ENCODE results near the gene AEN.
A peak's percentile ranks its signal among the peaks of the same experiment; 100 is the strongest.

Gene AEN

GRCh38 chr15:88658972-88659931 is 38.1 kb downstream of the AEN start:
- no peak for TF ChIP-seq CTCF (IDR thresholded peaks at IDR 0.05; ENCODE audit: poor library complexity, severe bottlenecking)
- Histone ChIP-seq H3K27ac (ENCODE audit: poor library complexity, severe bottlenecking) (peak overlapping the region; percentile 79), H3K4me1 (ENCODE audit: insufficient read depth, poor library complexity, severe bottlenecking) (peaks cover 23% of the 10 kb centered on the region), H3K36me3 (ENCODE audit: low read depth) (no peaks in the 10 kb centered on the region), H3K4me3 (ENCODE audit: severe bottlenecking) (no peak overlapping the region), H3K27me3 (ENCODE audit: insufficient read depth, poor library complexity, severe bottlenecking) (no peaks in the 10 kb centered on the region), H3K9me3 (ENCODE audit: severe bottlenecking) (no peaks in the 10 kb centered on the region)
- DNase-seq (ENCODE audit: low spot score) = peak; percentile 93
- ATAC-seq (ENCODE audit: low read depth) = peak; percentile 93

- no peak overlapping the region for H3K4me3 ChIP-seq (ENCODE audit: severe bottlenecking)
- no peak overlapping the region for H3K27ac ChIP-seq (ENCODE audit: poor library complexity, severe bottlenecking)
These were observed 40.0 kb downstream of the AEN start for GRCh38 chr15:88661041-88661700.

GRCh38 chr15:88661761-88662556 is 40.8 kb downstream of the AEN start:
- DNase-seq (ENCODE audit: low spot score) (peak; percentile 9), ATAC-seq (ENCODE audit: low read depth) (no peak)
- Histone ChIP-seq H3K27ac (ENCODE audit: poor library complexity, severe bottlenecking) (no peak overlapping the region), H3K27me3 (ENCODE audit: insufficient read depth, poor library complexity, severe bottlenecking) (no peaks in the 10 kb centered on the region), H3K4me1 (ENCODE audit: insufficient read depth, poor library complexity, severe bottlenecking) (peaks cover 23% of the 10 kb centered on the region), H3K4me3 (ENCODE audit: severe bottlenecking) (no peak overlapping the region), H3K9me3 (ENCODE audit: severe bottlenecking) (no peaks in the 10 kb centered on the region), H3K36me3 (ENCODE audit: low read depth) (no peaks in the 10 kb centered on the region)
- TF ChIP-seq CTCF (IDR thresholded peaks at IDR 0.05; ENCODE audit: poor library complexity, severe bottlenecking) = no peak

More at GRCh38 chr15:88661041-88661700, 40.0 kb downstream of the AEN start:
- no peak for TF ChIP-seq CTCF (IDR thresholded peaks at IDR 0.05; ENCODE audit: poor library complexity, severe bottlenecking)
- Histone ChIP-seq H3K36me3 (ENCODE audit: low read depth) (no peaks in the 10 kb centered on the region), H3K27me3 (ENCODE audit: insufficient read depth, poor library complexity, severe bottlenecking) (no peaks in the 10 kb centered on the region), H3K4me1 (ENCODE audit: insufficient read depth, poor library complexity, severe bottlenecking) (peaks cover 23% of the 10 kb centered on the region), H3K9me3 (ENCODE audit: severe bottlenecking) (no peaks in the 10 kb centered on the region)
- no peak for ATAC-seq (ENCODE audit: low read depth)
- DNase-seq (ENCODE audit: low spot score) = no peak

GRCh38 chr15:88663141-88663621 is 42.0 kb downstream of the AEN start:
- Histone ChIP-seq H3K9me3 (ENCODE audit: severe bottlenecking) (no peaks in the 10 kb centered on the region), H3K27me3 (ENCODE audit: insufficient read depth, poor library complexity, severe bottlenecking) (no peaks in the 10 kb centered on the region), H3K4me3 (ENCODE audit: severe bottlenecking) (no peak overlapping the region), H3K36me3 (ENCODE audit: low read depth) (no peaks in the 10 kb centered on the region), H3K4me1 (ENCODE audit: insufficient read depth, poor library complexity, severe bottlenecking) (peaks cover 23% of the 10 kb centered on the region), H3K27ac (ENCODE audit: poor library complexity, severe bottlenecking) (no peak overlapping the region)
- no peak for ATAC-seq (ENCODE audit: low read depth)
- peak; percentile 52 for DNase-seq (ENCODE audit: low spot score)
- no peak for TF ChIP-seq CTCF (IDR thresholded peaks at IDR 0.05; ENCODE audit: poor library complexity, severe bottlenecking)
